Glutamatergic neuron (in vitro differentiated cells): ENCODE results near the gene GJB3. TPM values are rescaled to one million over a fixed set of nuclear protein-coding genes. Genes with fewer than 3 reads are reported as not detected.

Experiments
- DNase-seq: peaks from one replicate; pipeline ENCODE4 v3.0.0; 2022
- H3K27ac Mint-ChIP-seq: one replicate; pipeline ENCODE4 v1.8.0; 2020; ENCODE audit warnings: mild to moderate bottlenecking, mixed read lengths, inconsistent platforms; ENCODE audit not compliant: unreplicated experiment
- H3K27me3 Mint-ChIP-seq: one replicate; pipeline ENCODE4 v1.8.0; 2020; ENCODE audit warnings: mild to moderate bottlenecking, moderate library complexity, mixed read lengths, inconsistent platforms; ENCODE audit not compliant: unreplicated experiment
- H3K36me3 Mint-ChIP-seq: one replicate; pipeline ENCODE4 v1.8.0; 2020; ENCODE audit warnings: mild to moderate bottlenecking, mixed read lengths, inconsistent platforms; ENCODE audit not compliant: unreplicated experiment
- H3K4me1 Mint-ChIP-seq: one replicate; pipeline ENCODE4 v1.8.0; 2020; ENCODE audit warnings: mild to moderate bottlenecking, low read depth, mixed read lengths, inconsistent platforms; ENCODE audit not compliant: unreplicated experiment
- H3K4me3 Mint-ChIP-seq: one replicate; pipeline ENCODE4 v1.8.0; 2020; ENCODE audit warnings: mild to moderate bottlenecking, mixed read lengths, inconsistent platforms; ENCODE audit not compliant: unreplicated experiment
- H3K9me3 Mint-ChIP-seq: one replicate; pipeline ENCODE4 v1.8.0; 2020; ENCODE audit warnings: mild to moderate bottlenecking, moderate library complexity, mixed read lengths, inconsistent platforms; ENCODE audit not compliant: unreplicated experiment
- CTCF ChIP-seq: fragments of 200-600 bp; sonication (generic); IDR thresholded peaks from one replicate; pipeline ENCODE4 v1.5.0; 2021; ENCODE audit not compliant: partially characterized antibody, unreplicated experiment
- total RNA-seq: library from RNA; stranded (reverse); fragmentation: NEBNext Ultra II Directional; extraction: Animal tissue kit (Norgen Biotek cat#: 25700); gene quantifications from one replicate; pipeline ENCODE4 v1.2.1, GENCODE V29; 2021; ENCODE audit not compliant: unreplicated experiment

Gene GJB3
- total RNA-seq, 1 donor from 2014 or later = not detected

- H3K27me3 Mint-ChIP-seq = peaks cover 3% of the 10 kb centered on the region
- peaks cover 2% of the 10 kb centered on the region for H3K9me3 Mint-ChIP-seq
- no peaks in the 10 kb centered on the region for H3K4me1 Mint-ChIP-seq
- TF ChIP-seq CTCF = no peak
- H3K4me3 Mint-ChIP-seq = no peak within 1 kb of the TSS
- no peak within 1 kb of the TSS for H3K27ac Mint-ChIP-seq
- no peak for DNase-seq
- H3K36me3 Mint-ChIP-seq = no peaks in the 10 kb centered on the region
Measured at GRCh38 chr1:34754964-34755637, 25.9 kb upstream of the GJB3 start, which contains the start of gene GJB5. TSS of gene GJB5 (plus strand) at chr1:34755047. CDS start at chr1:34757331, 2,284 bp downstream.

- peaks cover 2% of the 10 kb centered on the region for H3K9me3 Mint-ChIP-seq
- H3K4me1 Mint-ChIP-seq = no peaks in the 10 kb centered on the region
Measured at GRCh38 chr1:34755961-34756360, 25.1 kb upstream of the GJB3 start.

GRCh38 chr1:34757386-34757785, 23.6 kb upstream of the GJB3 start:
- H3K27me3 Mint-ChIP-seq = peaks cover 1% of the 10 kb centered on the region
- H3K9me3 Mint-ChIP-seq = peaks cover 2% of the 10 kb centered on the region
- H3K4me1 Mint-ChIP-seq = no peaks in the 10 kb centered on the region
- DNase-seq = no peak
- no peak for TF ChIP-seq CTCF
- no peak overlapping the region for H3K27ac Mint-ChIP-seq
- H3K36me3 Mint-ChIP-seq = no peaks in the 10 kb centered on the region
- H3K4me3 Mint-ChIP-seq = no peak overlapping the region

More at GRCh38 chr1:34755961-34756360, 25.1 kb upstream of the GJB3 start:
- no peak for TF ChIP-seq CTCF
- Mint-ChIP-seq H3K4me3 (no peak overlapping the region), H3K27ac (no peak overlapping the region), H3K27me3 (peaks cover 3% of the 10 kb centered on the region), H3K36me3 (no peaks in the 10 kb centered on the region)
- DNase-seq = no peak

- DNase-seq = no peak
- no peak overlapping the region for H3K27ac Mint-ChIP-seq
- no peaks in the 10 kb centered on the region for H3K4me1 Mint-ChIP-seq
- peaks cover 2% of the 10 kb centered on the region for H3K9me3 Mint-ChIP-seq
- H3K4me3 Mint-ChIP-seq = no peak overlapping the region
- H3K27me3 Mint-ChIP-seq = peaks cover 3% of the 10 kb centered on the region
- TF ChIP-seq CTCF = no peak
- H3K36me3 Mint-ChIP-seq = peaks cover 3% of the 10 kb centered on the region
Measured at GRCh38 chr1:34758751-34759150, 22.3 kb upstream of the GJB3 start.
